IMR-90 (cell line): ENCODE measurements around the gene RNPEP. TPM values are rescaled to one million over a fixed set of nuclear protein-coding genes. Genes with fewer than 3 reads are reported as not detected.
A peak's percentile ranks its signal among the peaks of the same experiment; 100 is the strongest.

Source experiments
- ATAC-seq: fragments of 200-7000 bp; cut with Tn5 transposase; 2 replicates; pipeline ENCODE4 v1.9.1; 2020; ENCODE audit warnings: low read depth, mild to moderate bottlenecking, moderate library complexity
- BruUV-seq: library from RNA; stranded (reverse); fragments of 400-500 nt; replicated peaks from 2 replicates; lab custom pipeline; 2021; lab: Mats Ljungman, UMichigan
- CTCF ChIA-PET: fragments of 300-600 bp; formaldehyde crosslinking; extraction: SDS; loops from one replicate; lab custom pipeline; 2021; ENCODE audit warnings: antibody characterized with exemption; lab: Yijun Ruan, JAX
- POLR2A ChIA-PET: fragments of 300-600 bp; sonication (Branson Sonifier 250); formaldehyde crosslinking; loops from one replicate; lab custom pipeline; 2022; ENCODE audit warnings: antibody characterized with exemption; ENCODE audit not compliant: unreplicated experiment; lab: Charles Lee
- DNase-seq: peaks from one replicate; pipeline ENCODE4 v3.0.0; 2013
- H2AFZ ChIP-seq: replicated peaks from 2 replicates; pipeline ENCODE3; 2013; ENCODE audit warnings: low read length, mild to moderate bottlenecking; ENCODE audit not compliant: poor library complexity
- H2AK5ac ChIP-seq: 2 replicates; pipeline ENCODE4 v1.6.1; 2013; ENCODE audit warnings: low read depth, low read length, inconsistent platforms
- H2AK9ac ChIP-seq: replicated peaks from 2 replicates; pipeline ENCODE3; 2013; ENCODE audit warnings: mild to moderate bottlenecking, low read depth, low read length, moderate library complexity; ENCODE audit not compliant: poor library complexity
- H2BK120ac ChIP-seq: 2 replicates; pipeline ENCODE4 v1.6.1; 2013; ENCODE audit warnings: low read depth, low read length, inconsistent platforms
- H2BK15ac ChIP-seq: 3 replicates; pipeline ENCODE4 v1.6.1; 2013; ENCODE audit warnings: low read depth, low read length, inconsistent platforms
- H2BK20ac ChIP-seq: 2 replicates; pipeline ENCODE4 v1.6.1; 2013; ENCODE audit warnings: low read depth, mild to moderate bottlenecking, inconsistent platforms, low read length, moderate library complexity
- H2BK5ac ChIP-seq: 2 replicates; pipeline ENCODE4 v1.6.1; 2013; ENCODE audit warnings: mild to moderate bottlenecking, low read depth, low read length, inconsistent platforms; ENCODE audit not compliant: poor library complexity, severe bottlenecking
- H3K14ac ChIP-seq: replicated peaks from 2 replicates; pipeline ENCODE4 v1.6.1; 2013; ENCODE audit warnings: low read depth, low read length, inconsistent platforms
- H3K18ac ChIP-seq: 2 replicates; pipeline ENCODE4 v1.6.1; 2013; ENCODE audit warnings: low read depth, low read length, control low read depth
- H3K23ac ChIP-seq: 2 replicates; pipeline ENCODE4 v1.6.1; 2013; ENCODE audit warnings: low read depth, low read length, inconsistent platforms
- H3K27ac ChIP-seq: 2 replicates; pipeline ENCODE4 v1.5.1; 2013; ENCODE audit warnings: mild to moderate bottlenecking, control low read depth, low read length; ENCODE audit not compliant: insufficient read depth
- H3K27me3 ChIP-seq: 2 replicates; pipeline ENCODE4 v1.6.1; 2013; ENCODE audit warnings: low read length; ENCODE audit not compliant: control insufficient read depth, insufficient read depth
- H3K36me3 ChIP-seq: 2 replicates; pipeline ENCODE4 v1.6.1; 2013; ENCODE audit warnings: low read length, mixed read lengths; ENCODE audit not compliant: control insufficient read depth, insufficient read depth
- H3K4ac ChIP-seq: 2 replicates; pipeline ENCODE4 v1.6.1; 2013; ENCODE audit warnings: low read depth, low read length, inconsistent platforms
- H3K4me1 ChIP-seq: 2 replicates; pipeline ENCODE4 v1.6.1; 2013; ENCODE audit warnings: low read length, mixed read lengths; ENCODE audit not compliant: control insufficient read depth, insufficient read depth
- H3K4me2 ChIP-seq: 2 replicates; pipeline ENCODE4 v1.6.1; 2013; ENCODE audit warnings: low read depth, mild to moderate bottlenecking, control low read depth, low read length, moderate library complexity
- H3K4me3 ChIP-seq: 2 replicates; pipeline ENCODE4 v1.5.1; 2013; ENCODE audit warnings: low read depth, mild to moderate bottlenecking, control low read depth, low read length, moderate library complexity; ENCODE audit not compliant: insufficient read depth
- H3K56ac ChIP-seq: 2 replicates; pipeline ENCODE4 v1.6.1; 2013; ENCODE audit warnings: low read length, inconsistent platforms; ENCODE audit not compliant: insufficient read depth; ENCODE audit errors: extremely low read depth
- H3K79me1 ChIP-seq, 2 experiments: 2 replicates each; pipeline ENCODE4 v1.6.1; 2013; ENCODE audit warnings: low read length in 2 of 2, inconsistent platforms in 1 of 2, low read depth in 1 of 2
- H3K9ac ChIP-seq: 2 replicates; pipeline ENCODE4 v1.6.1; 2013; ENCODE audit warnings: low read depth, low read length, control low read depth
- H3K9me1 ChIP-seq: 2 replicates; pipeline ENCODE4 v1.6.1; 2013; ENCODE audit warnings: low read length, inconsistent platforms; ENCODE audit not compliant: insufficient read depth
- H3K9me3 ChIP-seq: 2 replicates; pipeline ENCODE4 v1.6.1; 2013; ENCODE audit warnings: low read length; ENCODE audit not compliant: control insufficient read depth, insufficient read depth
- H4K20me1 ChIP-seq: 2 replicates; pipeline ENCODE4 v1.6.1; 2013; ENCODE audit warnings: low read length, inconsistent platforms; ENCODE audit not compliant: insufficient read depth
- H4K5ac ChIP-seq: 2 replicates; pipeline ENCODE4 v1.6.1; 2013; ENCODE audit warnings: mild to moderate bottlenecking, low read depth, low read length, control low read depth
- H4K8ac ChIP-seq, 2 experiments: 2 replicates each; pipeline ENCODE4 v1.6.1; 2013; ENCODE audit warnings: low read depth in 2 of 2, low read length in 2 of 2, control low read depth in 1 of 2, inconsistent platforms in 1 of 2
- H4K91ac ChIP-seq: 2 replicates; pipeline ENCODE4 v1.6.1; 2013; ENCODE audit warnings: low read depth, low read length, inconsistent platforms; ENCODE audit not compliant: insufficient read depth
- CTCF ChIP-seq: conservative IDR thresholded peaks from 2 replicates; pipeline ENCODE4 v1.5.1; 2012; ENCODE audit warnings: mild to moderate bottlenecking, low read depth, low read length, improper control_type of control experiment
- ELK1 ChIP-seq: fragments of 150-350 bp; IDR thresholded peaks from 2 replicates; pipeline ENCODE4 v1.6.1; 2016; ENCODE audit warnings: low read depth, mild to moderate bottlenecking, low read length, moderate library complexity, borderline replicate concordance
- MAFK ChIP-seq: IDR thresholded peaks from 2 replicates; pipeline ENCODE4 v1.6.1; 2012; ENCODE audit warnings: low read depth, low read length, improper control_type of control experiment
- MAZ ChIP-seq: IDR thresholded peaks from 2 replicates; pipeline ENCODE4 v1.6.1; 2012; ENCODE audit warnings: low read depth, mild to moderate bottlenecking, low read length, improper control_type of control experiment, moderate library complexity, borderline replicate concordance
- MXI1 ChIP-seq: IDR thresholded peaks from 2 replicates; pipeline ENCODE4 v1.6.1; 2012; ENCODE audit warnings: low read depth, mild to moderate bottlenecking, low read length, moderate library complexity, borderline replicate concordance
- RCOR1 ChIP-seq: IDR thresholded peaks from 2 replicates; pipeline ENCODE4 v1.6.1; 2012; ENCODE audit warnings: mild to moderate bottlenecking, low read length, improper control_type of control experiment; ENCODE audit not compliant: insufficient replicate concordance
- WGBS, 2 experiments: methylation state at CpG; one replicate each; pipeline versions ENCODE4 v1.1.5 to v1.1.7; 2013; ENCODE audit warnings: missing lambda C conversion rate in 2 of 2; ENCODE audit not compliant: insufficient read length in 1 of 2; ENCODE audit errors: extremely low coverage in 2 of 2; 5-methylcytosine and 5-hydroxymethylcytosine counted together
- dilution Hi-C: fragments of 300-500 bp; cut with HindIII; formaldehyde crosslinking; loops from one replicate; pipeline ENCODE4 v1.14.3; 2018; ENCODE audit warnings: low sequenced_read_pairs; ENCODE audit not compliant: unreplicated experiment
- in situ Hi-C: fragments of 300-500 bp; cut with MboI; formaldehyde crosslinking; loops from 3 replicates; pipeline ENCODE4 v1.14.3; 2019; ENCODE audit warnings: low sequenced_read_pairs, inconsistent platforms, mixed read lengths
- intact Hi-C: fragments of 100-400 bp; cut with micrococcal nuclease; formaldehyde crosslinking; loops from 2 replicates; pipeline ENCODE4 v1.10.0; 2022
- polyA plus RNA-seq, 3 experiments: library from polyadenylated mRNA; depleted of rRNA; stranded (reverse); fragments of >200 nt; gene quantifications; 2 replicates each; pipeline ENCODE4 v1.2.3, GENCODE V29; 2012; ENCODE audit warnings: low replicate concordance in 1 of 3
- total RNA-seq: library from RNA; depleted of rRNA; stranded (reverse); fragments of >200 nt; gene quantifications from 2 replicates; pipeline ENCODE4 v1.2.3, GENCODE V29; 2012

Gene RNPEP
- total and polyA plus RNA-seq, 2 of the 4 experiments (the other 2 are of a cell fraction), result 49.8 to 75.4 TPM

- no TSS peak for BruUV-seq
- no peak overlapping the region for H4K8ac ChIP-seq
Measured at GRCh38 chr1:202045705-202046104, 63.3 kb downstream of the RNPEP start.

More at GRCh38 chr1:202045705-202046104, 63.3 kb downstream of the RNPEP start:
- TF ChIP-seq MAFK (no peak), MXI1 (no peak), MAZ (no peak), ELK1 (no peak), CTCF (no peak), RCOR1 (no peak)
- no peak overlapping the region for H3K27ac ChIP-seq
- H2AK9ac ChIP-seq, result no peak overlapping the region
- H3K4me2 ChIP-seq, result no peak overlapping the region
- ATAC-seq (no peak), DNase-seq (no peak)
- no peak overlapping the region for H3K56ac ChIP-seq
- H3K14ac ChIP-seq, result no peak overlapping the region
- H2BK5ac ChIP-seq, result no peak overlapping the region
- H3K9ac ChIP-seq, result no peak overlapping the region
- no CpG with 5 or more reads among the region's 2 CpGs for WGBS, 2 experiments
- H4K91ac ChIP-seq, result no peak overlapping the region
- H2BK120ac ChIP-seq, result no peak overlapping the region
- no peak overlapping the region for H2AK5ac ChIP-seq
- no peaks in the 10 kb centered on the region for H3K36me3 ChIP-seq
- H3K9me1 ChIP-seq, result peaks cover 6% of the 10 kb centered on the region; the same call in 1 of the 2 replicates
- no peak overlapping the region for H3K18ac ChIP-seq
- no peaks in the 10 kb centered on the region for H3K79me1 ChIP-seq
- no peak overlapping the region for H3K23ac ChIP-seq
- H3K4me1 ChIP-seq, result no peaks in the 10 kb centered on the region
- peaks cover 15% of the 10 kb centered on the region for H3K27me3 ChIP-seq
- dilution Hi-C loops (no loop called here), in situ Hi-C loops (no loop called here), intact Hi-C loops (no loop called here)
- ChIA-PET CTCF (no interaction called here), POLR2A (no interaction called here)
- no peak overlapping the region for H2BK15ac ChIP-seq
- H3K4ac ChIP-seq, result no peak overlapping the region
- peak overlapping the region; percentile 38 for H2AFZ ChIP-seq
- no peaks in the 10 kb centered on the region for H3K9me3 ChIP-seq
- no peak overlapping the region for H2BK20ac ChIP-seq
- no peaks in the 10 kb centered on the region for H4K20me1 ChIP-seq
- no peak overlapping the region for H4K5ac ChIP-seq
- no peak overlapping the region for H3K4me3 ChIP-seq
